ENCODE measurements around the gene NOX4.

Gene NOX4

DNA sequence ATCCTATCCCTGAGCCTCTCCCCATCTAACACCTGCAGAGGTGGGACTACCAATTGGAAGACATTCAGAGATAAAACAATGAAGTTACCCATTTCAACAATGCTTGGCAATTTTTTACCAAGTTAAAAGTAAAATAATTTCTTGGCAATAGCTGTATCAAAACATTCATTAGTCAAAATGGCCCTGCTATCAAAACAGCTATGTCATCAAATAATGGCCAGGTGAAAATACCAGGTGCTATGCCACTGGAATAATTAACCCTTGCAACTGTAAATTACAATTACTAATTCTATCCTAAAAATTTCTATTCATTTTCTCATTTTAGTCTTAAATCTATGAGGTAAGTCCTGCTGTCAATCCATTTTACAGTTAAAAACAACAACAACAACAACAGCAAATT lies 43.3 kb downstream of the NOX4 start:
- TF ChIP-seq, protein P1, sequence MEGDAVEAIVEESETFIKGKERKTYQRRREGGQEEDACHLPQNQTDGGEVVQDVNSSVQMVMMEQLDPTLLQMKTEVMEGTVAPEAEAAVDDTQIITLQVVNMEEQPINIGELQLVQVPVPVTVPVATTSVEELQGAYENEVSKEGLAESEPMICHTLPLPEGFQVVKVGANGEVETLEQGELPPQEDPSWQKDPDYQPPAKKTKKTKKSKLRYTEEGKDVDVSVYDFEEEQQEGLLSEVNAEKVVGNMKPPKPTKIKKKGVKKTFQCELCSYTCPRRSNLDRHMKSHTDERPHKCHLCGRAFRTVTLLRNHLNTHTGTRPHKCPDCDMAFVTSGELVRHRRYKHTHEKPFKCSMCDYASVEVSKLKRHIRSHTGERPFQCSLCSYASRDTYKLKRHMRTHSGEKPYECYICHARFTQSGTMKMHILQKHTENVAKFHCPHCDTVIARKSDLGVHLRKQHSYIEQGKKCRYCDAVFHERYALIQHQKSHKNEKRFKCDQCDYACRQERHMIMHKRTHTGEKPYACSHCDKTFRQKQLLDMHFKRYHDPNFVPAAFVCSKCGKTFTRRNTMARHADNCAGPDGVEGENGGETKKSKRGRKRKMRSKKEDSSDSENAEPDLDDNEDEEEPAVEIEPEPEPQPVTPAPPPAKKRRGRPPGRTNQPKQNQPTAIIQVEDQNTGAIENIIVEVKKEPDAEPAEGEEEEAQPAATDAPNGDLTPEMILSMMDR (IDR thresholded peaks at IDR 0.05; ENCODE audit: extremely low read depth, insufficient read depth, missing control alignments): no peak
- in situ Hi-C loops (cut with MboI; ENCODE audit: low pct_unique_long_range_greater_than_20kb, low sequenced_read_pairs, unreplicated experiment): no loop called here
- no peak for DNase-seq (ENCODE audit: low spot score)

GRCh38 chr11:89443361-89444322 lies 47.5 kb downstream of the NOX4 start:
- no peak for DNase-seq (ENCODE audit: low spot score)
- in situ Hi-C loops (cut with MboI; ENCODE audit: low pct_unique_long_range_greater_than_20kb, low sequenced_read_pairs, unreplicated experiment): no loop called here

GRCh38 chr11:89442801-89443200 lies 48.4 kb downstream of the NOX4 start:
- TF ChIP-seq, protein P1 (IDR thresholded peaks at IDR 0.05; ENCODE audit: extremely low read depth, insufficient read depth, missing control alignments): no peak
- in situ Hi-C loops (cut with MboI; ENCODE audit: low pct_unique_long_range_greater_than_20kb, low sequenced_read_pairs, unreplicated experiment): no loop called here
- no peak for DNase-seq (ENCODE audit: low spot score)

More at GRCh38 chr11:89443361-89444322, 47.5 kb downstream of the NOX4 start:
- TF ChIP-seq, protein P1 (IDR thresholded peaks at IDR 0.05; ENCODE audit: extremely low read depth, insufficient read depth, missing control alignments): no peak

GRCh38 chr11:89441606-89442005 lies 49.6 kb downstream of the NOX4 start:
- in situ Hi-C loops (cut with MboI; ENCODE audit: low pct_unique_long_range_greater_than_20kb, low sequenced_read_pairs, unreplicated experiment): no loop called here

DNA sequence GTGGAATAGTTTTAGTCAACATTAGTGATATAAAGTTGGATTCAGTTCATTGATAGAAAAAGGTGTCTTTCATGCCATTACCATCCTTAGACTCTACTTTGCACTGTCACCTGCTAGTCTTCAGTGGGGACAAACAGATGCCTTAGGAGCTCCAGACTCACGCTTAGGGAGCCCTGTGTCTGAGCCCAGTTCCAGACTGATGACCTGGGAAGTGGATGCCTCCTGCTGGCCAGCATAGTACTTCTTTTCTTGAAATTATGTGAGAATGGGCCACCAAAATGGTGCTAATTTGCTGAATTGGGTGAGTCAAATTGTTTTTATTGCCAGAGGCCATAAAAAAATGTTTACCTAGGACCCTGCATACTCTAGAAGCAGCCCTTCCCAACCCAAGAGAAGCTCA lies 53.9 kb downstream of the NOX4 start:
- in situ Hi-C loops (cut with MboI; ENCODE audit: low pct_unique_long_range_greater_than_20kb, low sequenced_read_pairs, unreplicated experiment): no loop called here
- TF ChIP-seq, protein P1 (IDR thresholded peaks at IDR 0.05; ENCODE audit: extremely low read depth, insufficient read depth, missing control alignments): no peak
- DNase-seq (ENCODE audit: low spot score): no peak

More at GRCh38 chr11:89441606-89442005, 49.6 kb downstream of the NOX4 start:
- DNase-seq (ENCODE audit: low spot score): no peak
- TF ChIP-seq, protein P1 (IDR thresholded peaks at IDR 0.05; ENCODE audit: extremely low read depth, insufficient read depth, missing control alignments): no peak

- in situ Hi-C loops (cut with MboI; ENCODE audit: low pct_unique_long_range_greater_than_20kb, low sequenced_read_pairs, unreplicated experiment): no loop called here
- TF ChIP-seq, protein P1 (IDR thresholded peaks at IDR 0.05; ENCODE audit: extremely low read depth, insufficient read depth, missing control alignments): no peak
- no peak for DNase-seq (ENCODE audit: low spot score)
These were observed 55.1 kb downstream of the NOX4 start for GRCh38 chr11:89436071-89436470.
